ENCODE measurements around the gene YTHDC1.
"Not testable (repeated sequence)": the region's sequence is repeated elsewhere in the genome, so short reads cannot be mapped to it uniquely, and the experiment has no call there.

Gene YTHDC1

DNA sequence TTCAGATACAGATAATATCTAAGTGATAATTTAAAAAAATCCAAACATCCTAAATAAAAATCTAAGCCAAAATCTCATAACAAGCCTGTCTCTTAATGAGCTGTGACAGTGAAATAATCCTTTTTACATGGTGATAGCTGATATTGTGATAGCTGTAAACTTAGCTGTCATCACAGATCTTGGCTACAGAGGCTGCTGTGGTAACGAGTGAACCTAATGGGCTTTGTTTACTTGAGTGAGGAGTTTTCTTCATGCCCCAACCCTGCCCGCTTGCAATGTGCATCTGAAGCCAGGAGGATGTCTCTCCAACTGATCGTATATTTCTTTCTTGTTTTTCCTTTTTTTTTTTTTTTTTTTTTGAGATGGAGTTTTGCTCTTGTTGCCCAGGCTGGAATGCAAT, 41.5 kb upstream of the YTHDC1 start:
- DNase-seq (ENCODE audit: low read depth in 1 of 2, low spot score in 1 of 2), result no peak
- Histone ChIP-seq H3K4me3 (replicated peaks; ENCODE audit: insufficient read depth, low read length) (no peak overlapping the region), H3K27ac (replicated peaks) (no peak overlapping the region), H3K27me3 (ENCODE audit: insufficient read depth, poor library complexity, severe bottlenecking) (no peaks in the 10 kb centered on the region)
- no peak for TF ChIP-seq GABPA (IDR thresholded peaks at IDR 0.05; ENCODE audit: low read depth)
- TF ChIP-seq, protein P1, sequence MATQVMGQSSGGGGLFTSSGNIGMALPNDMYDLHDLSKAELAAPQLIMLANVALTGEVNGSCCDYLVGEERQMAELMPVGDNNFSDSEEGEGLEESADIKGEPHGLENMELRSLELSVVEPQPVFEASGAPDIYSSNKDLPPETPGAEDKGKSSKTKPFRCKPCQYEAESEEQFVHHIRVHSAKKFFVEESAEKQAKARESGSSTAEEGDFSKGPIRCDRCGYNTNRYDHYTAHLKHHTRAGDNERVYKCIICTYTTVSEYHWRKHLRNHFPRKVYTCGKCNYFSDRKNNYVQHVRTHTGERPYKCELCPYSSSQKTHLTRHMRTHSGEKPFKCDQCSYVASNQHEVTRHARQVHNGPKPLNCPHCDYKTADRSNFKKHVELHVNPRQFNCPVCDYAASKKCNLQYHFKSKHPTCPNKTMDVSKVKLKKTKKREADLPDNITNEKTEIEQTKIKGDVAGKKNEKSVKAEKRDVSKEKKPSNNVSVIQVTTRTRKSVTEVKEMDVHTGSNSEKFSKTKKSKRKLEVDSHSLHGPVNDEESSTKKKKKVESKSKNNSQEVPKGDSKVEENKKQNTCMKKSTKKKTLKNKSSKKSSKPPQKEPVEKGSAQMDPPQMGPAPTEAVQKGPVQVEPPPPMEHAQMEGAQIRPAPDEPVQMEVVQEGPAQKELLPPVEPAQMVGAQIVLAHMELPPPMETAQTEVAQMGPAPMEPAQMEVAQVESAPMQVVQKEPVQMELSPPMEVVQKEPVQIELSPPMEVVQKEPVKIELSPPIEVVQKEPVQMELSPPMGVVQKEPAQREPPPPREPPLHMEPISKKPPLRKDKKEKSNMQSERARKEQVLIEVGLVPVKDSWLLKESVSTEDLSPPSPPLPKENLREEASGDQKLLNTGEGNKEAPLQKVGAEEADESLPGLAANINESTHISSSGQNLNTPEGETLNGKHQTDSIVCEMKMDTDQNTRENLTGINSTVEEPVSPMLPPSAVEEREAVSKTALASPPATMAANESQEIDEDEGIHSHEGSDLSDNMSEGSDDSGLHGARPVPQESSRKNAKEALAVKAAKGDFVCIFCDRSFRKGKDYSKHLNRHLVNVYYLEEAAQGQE (IDR thresholded peaks at IDR 0.05; ENCODE audit: insufficient replicate concordance, low read depth), result no peak
- TF ChIP-seq, protein P2, sequence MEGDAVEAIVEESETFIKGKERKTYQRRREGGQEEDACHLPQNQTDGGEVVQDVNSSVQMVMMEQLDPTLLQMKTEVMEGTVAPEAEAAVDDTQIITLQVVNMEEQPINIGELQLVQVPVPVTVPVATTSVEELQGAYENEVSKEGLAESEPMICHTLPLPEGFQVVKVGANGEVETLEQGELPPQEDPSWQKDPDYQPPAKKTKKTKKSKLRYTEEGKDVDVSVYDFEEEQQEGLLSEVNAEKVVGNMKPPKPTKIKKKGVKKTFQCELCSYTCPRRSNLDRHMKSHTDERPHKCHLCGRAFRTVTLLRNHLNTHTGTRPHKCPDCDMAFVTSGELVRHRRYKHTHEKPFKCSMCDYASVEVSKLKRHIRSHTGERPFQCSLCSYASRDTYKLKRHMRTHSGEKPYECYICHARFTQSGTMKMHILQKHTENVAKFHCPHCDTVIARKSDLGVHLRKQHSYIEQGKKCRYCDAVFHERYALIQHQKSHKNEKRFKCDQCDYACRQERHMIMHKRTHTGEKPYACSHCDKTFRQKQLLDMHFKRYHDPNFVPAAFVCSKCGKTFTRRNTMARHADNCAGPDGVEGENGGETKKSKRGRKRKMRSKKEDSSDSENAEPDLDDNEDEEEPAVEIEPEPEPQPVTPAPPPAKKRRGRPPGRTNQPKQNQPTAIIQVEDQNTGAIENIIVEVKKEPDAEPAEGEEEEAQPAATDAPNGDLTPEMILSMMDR (IDR thresholded peaks at IDR 0.05; ENCODE audit: insufficient read depth, low read length), result no peak
- no peak for TF ChIP-seq POLR2AphosphoS5 (IDR thresholded peaks at IDR 0.05; ENCODE audit: low read depth)
- TF ChIP-seq SPI1 (IDR thresholded peaks at IDR 0.05; ENCODE audit: borderline replicate concordance, low read depth), result no peak

DNA sequence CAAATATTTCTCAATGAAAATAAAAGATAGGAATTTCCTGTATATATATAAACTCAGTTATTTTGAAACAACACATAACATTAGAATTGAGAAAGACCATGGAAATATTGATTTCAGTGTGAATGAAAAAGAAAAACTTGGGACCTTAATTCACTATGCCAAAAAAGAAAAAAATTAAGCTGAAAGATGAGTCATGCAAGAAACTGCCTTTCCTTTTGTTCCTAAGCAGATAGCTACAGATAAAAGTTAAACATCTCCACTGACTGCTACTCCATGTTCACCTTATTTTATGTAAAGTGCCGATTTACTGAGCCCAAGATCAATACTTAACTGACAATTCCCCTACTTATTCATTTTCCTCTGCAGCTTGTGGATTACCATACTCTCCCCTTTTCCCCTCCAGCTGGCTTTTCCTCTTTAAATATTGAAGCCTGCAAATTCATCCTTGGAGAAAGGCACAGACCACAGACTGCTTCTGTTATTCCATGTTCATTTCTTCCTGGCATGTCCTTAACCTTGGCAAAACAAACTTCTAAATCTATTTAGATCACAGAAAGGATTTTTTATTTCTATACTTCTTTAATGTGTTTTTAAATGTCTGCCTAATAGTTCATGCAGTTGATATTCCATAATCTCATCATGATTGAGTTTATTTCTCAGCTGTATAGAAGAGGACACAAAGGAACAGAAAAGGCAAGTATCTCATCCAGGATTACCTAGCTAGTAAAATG, 40.5 kb upstream of the YTHDC1 start:
- H3K27ac ChIP-seq (replicated peaks), result no peak overlapping the region
- no peak overlapping the region for H3K4me3 ChIP-seq (replicated peaks; ENCODE audit: insufficient read depth, low read length)
- DNase-seq (ENCODE audit: low read depth in 1 of 2, low spot score in 1 of 2), result no peak
- no peaks in the 10 kb centered on the region for H3K27me3 ChIP-seq (ENCODE audit: insufficient read depth, poor library complexity, severe bottlenecking)
- TF ChIP-seq POLR2AphosphoS5 (IDR thresholded peaks at IDR 0.05; ENCODE audit: low read depth) (no peak), GABPA (IDR thresholded peaks at IDR 0.05; ENCODE audit: low read depth) (no peak), SPI1 (IDR thresholded peaks at IDR 0.05; ENCODE audit: borderline replicate concordance, low read depth) (no peak)
- TF ChIP-seq, protein P2 (IDR thresholded peaks at IDR 0.05; ENCODE audit: insufficient read depth, low read length), result no peak
- TF ChIP-seq, protein P1 (IDR thresholded peaks at IDR 0.05; ENCODE audit: insufficient replicate concordance, low read depth), result no peak

DNA sequence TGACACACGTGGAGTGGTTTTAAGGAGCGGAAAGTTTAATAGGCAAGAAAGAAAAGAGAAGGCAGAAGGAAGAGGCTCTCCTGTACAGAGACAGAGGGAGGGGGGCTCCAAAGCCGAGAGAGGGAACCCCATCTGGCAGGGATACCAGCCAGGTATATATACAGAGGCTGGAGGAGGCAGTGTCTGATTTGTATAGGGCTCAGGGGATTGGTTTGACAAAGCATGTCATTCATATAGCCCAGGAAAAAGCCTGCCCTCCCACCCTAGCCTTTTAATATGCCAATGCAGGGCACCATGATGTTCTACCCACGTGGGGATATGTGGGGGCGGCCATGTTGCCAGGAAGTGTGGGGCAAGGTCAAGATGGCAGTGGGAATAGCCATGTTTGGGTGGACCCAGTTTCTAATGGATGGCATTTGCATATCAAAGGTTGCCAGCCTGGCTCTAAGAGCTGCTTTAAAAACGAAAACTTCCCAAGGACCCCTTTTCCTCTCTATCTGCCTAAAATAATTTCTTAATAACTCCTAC, 39.6 kb upstream of the YTHDC1 start:
- H3K27ac ChIP-seq (replicated peaks); H3K4me3 ChIP-seq (replicated peaks; ENCODE audit: insufficient read depth, low read length); DNase-seq (ENCODE audit: low read depth in 1 of 2, low spot score in 1 of 2); H3K27me3 ChIP-seq (ENCODE audit: insufficient read depth, poor library complexity, severe bottlenecking): not testable (repeated sequence)

DNA sequence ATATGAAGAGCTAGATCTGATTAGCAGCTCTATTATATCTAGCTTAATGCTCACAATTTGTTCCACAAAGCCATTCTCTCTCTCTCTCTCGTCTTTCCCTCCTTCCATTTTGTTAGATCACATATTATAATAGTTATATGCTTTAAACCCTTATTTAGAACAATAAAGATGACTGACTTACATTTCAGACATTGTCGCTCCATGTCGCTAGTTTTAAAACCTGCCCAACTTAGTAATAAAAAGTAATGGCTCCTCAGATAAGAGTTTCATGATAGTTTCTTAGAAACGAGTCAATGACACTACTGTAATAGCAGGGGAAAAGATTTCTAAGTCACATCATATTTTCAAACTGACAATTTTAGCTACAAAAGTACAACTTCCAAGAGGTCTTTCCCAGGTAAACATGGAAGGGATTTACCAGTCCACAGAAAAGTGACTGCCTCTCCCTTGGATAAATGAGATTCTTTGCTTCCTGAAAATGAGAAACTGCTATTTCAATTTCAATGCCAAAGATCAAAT, 38.5 kb upstream of the YTHDC1 start:
- no peak for DNase-seq (ENCODE audit: low read depth in 1 of 2, low spot score in 1 of 2)
- Histone ChIP-seq H3K27me3 (ENCODE audit: insufficient read depth, poor library complexity, severe bottlenecking) (no peaks in the 10 kb centered on the region), H3K27ac (replicated peaks) (no peak overlapping the region), H3K4me3 (replicated peaks; ENCODE audit: insufficient read depth, low read length) (no peak overlapping the region)
- TF ChIP-seq, protein P1 (IDR thresholded peaks at IDR 0.05; ENCODE audit: insufficient replicate concordance, low read depth), result no peak
- TF ChIP-seq SPI1 (IDR thresholded peaks at IDR 0.05; ENCODE audit: borderline replicate concordance, low read depth) (no peak), POLR2AphosphoS5 (IDR thresholded peaks at IDR 0.05; ENCODE audit: low read depth) (no peak), GABPA (IDR thresholded peaks at IDR 0.05; ENCODE audit: low read depth) (no peak)
- TF ChIP-seq, protein P2 (IDR thresholded peaks at IDR 0.05; ENCODE audit: insufficient read depth, low read length), result no peak
